Endothelial cell of umbilical vein (primary cell): Measurements from ENCODE around the gene CELF2.

Experiments
- CTCF ChIP-seq, 2 donors: IDR thresholded peaks; 1 replicate in 1 of 2; 2 replicates in 1 of 2; pipeline ENCODE4 v1.5.1; 2011; ENCODE audit warnings: low read length in 2 of 2, mild to moderate bottlenecking in 2 of 2, moderate library complexity in 2 of 2, control low read depth in 1 of 2, inconsistent platforms in 1 of 2, low read depth in 1 of 2; ENCODE audit not compliant: insufficient read depth in 1 of 2; ENCODE audit errors: extremely low read depth in 1 of 2
- EZH2 ChIP-seq: IDR thresholded peaks from 2 replicates; pipeline ENCODE4 v1.6.1; 2012; ENCODE audit warnings: borderline replicate concordance, low read depth, mild to moderate bottlenecking, moderate library complexity, low read length, inconsistent platforms; ENCODE audit not compliant: severe bottlenecking
- GATA2 ChIP-seq: IDR thresholded peaks from 2 replicates; pipeline ENCODE4 v1.7.0; 2011; ENCODE audit warnings: low read depth, mild to moderate bottlenecking, moderate library complexity, mixed read lengths, low read length; ENCODE audit not compliant: insufficient read length, insufficient read depth
- JUN ChIP-seq: IDR thresholded peaks from 2 replicates; pipeline ENCODE4 v1.6.1; 2011; ENCODE audit warnings: borderline replicate concordance, low read depth; ENCODE audit not compliant: insufficient read length, insufficient read depth
- POLR2A ChIP-seq: IDR thresholded peaks from 2 replicates; pipeline ENCODE4 v1.6.1; 2012; ENCODE audit warnings: low read depth, mild to moderate bottlenecking, control low read depth, low read length
- POLR2AphosphoS5 ChIP-seq: IDR thresholded peaks from 2 replicates; pipeline ENCODE4 v1.6.1; 2012; ENCODE audit warnings: low read depth, mild to moderate bottlenecking, control low read depth, low read length, moderate library complexity; ENCODE audit not compliant: insufficient read depth

DNA sequence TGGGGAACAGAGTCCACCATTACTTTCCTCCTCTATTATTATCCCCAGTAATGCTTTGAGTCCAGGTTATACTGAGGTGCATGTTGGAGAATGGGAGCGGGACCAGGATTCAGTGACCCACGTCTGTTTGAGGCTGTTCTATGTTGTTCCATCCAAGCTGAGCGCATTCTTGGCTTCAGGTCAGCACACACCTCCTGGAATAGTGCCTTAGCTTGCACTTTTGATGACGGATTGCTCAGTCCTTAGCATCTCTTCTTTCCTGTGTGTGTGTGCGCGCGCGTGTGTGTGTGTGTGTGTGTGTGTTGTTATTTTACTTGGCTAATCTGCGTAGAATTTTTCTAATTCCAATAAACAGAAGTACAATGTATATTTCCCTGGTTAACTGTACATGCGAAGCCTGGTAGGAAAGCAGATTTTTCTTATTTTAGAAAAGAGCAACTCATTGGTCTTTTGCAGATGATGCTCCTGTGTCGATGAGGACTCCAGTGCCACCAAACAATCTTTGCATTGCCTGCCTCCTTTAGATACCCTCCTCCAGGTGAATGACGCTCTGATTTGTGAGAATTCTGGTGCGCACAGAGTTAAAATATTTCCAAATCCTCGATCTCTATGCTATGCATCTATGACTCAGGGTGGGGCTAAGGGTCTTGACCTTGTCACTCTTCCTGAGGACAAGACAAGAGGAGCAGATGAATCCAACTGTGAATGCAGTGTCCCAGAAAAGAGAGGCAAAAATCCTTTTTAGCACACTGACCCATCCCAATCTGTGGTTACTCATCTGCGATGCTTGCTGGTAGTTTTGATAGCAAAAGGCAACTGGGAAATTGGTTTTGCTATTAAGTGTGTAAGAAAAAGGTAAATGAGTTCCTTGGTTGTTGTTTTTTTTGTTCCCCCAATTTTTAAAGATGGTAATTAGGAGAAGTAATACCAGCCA, 13.3 kb upstream of the CELF2 start:
- TF ChIP-seq CTCF (IDR thresholded peaks at IDR 0.05; ENCODE audit: extremely low read depth in 1 of 2, insufficient read depth in 1 of 2, low read depth in 1 of 2, low read length in 2 of 2) (no peak), EZH2 (no peak), POLR2AphosphoS5 (no peak), POLR2A (no peak), GATA2 (no peak), JUN (no peak)
